ENCODE results near the gene MACROD2. TPM values are rescaled to one million over a fixed set of nuclear protein-coding genes. Genes with fewer than 3 reads are reported as not detected.

MACROD2 gene
- polyA plus RNA-seq, 1 donor from 2014 or later, result 23.2 TPM

GRCh38 chr20:15630360-15630759, 1635.0 kb downstream of the MACROD2 start:
- no peak for TF ChIP-seq TAF1 (IDR thresholded peaks at IDR 0.05; ENCODE audit: low read depth)
- TF ChIP-seq EP300 (conservative IDR thresholded peaks at IDR 0.05; ENCODE audit: poor library complexity, severe bottlenecking), result no peak
- TF ChIP-seq SMC3 (conservative IDR thresholded peaks at IDR 0.05; ENCODE audit: poor library complexity), result no peak
- no peak for TF ChIP-seq CTCF (IDR thresholded peaks at IDR 0.05; ENCODE audit: poor library complexity, severe bottlenecking)
- TF ChIP-seq MXI1 (conservative IDR thresholded peaks at IDR 0.05; ENCODE audit: poor library complexity, severe bottlenecking), result no peak
- no peaks in the 10 kb centered on the region for H3K9me3 ChIP-seq (ENCODE audit: low read length)
- no peaks in the 10 kb centered on the region for H4K20me1 ChIP-seq (ENCODE audit: insufficient read depth)
- no peak overlapping the region for H3K4me2 ChIP-seq (ENCODE audit: low read length)
- no peak overlapping the region for H3K4me3 ChIP-seq (ENCODE audit: low read length)
- no peaks in the 10 kb centered on the region for H3K79me2 ChIP-seq (replicated peaks; ENCODE audit: insufficient read depth, low read length)
- no peaks in the 10 kb centered on the region for H3K27me3 ChIP-seq (ENCODE audit: insufficient read depth, low read depth, low read length)
- no peak overlapping the region for H3K9ac ChIP-seq (ENCODE audit: low read length)
- H2AFZ ChIP-seq (ENCODE audit: low read depth, low read length), result no peak overlapping the region
- H3F3A ChIP-seq (ENCODE audit: insufficient read depth, low read length, poor library complexity, severe bottlenecking), result no peaks in the 10 kb centered on the region
- no peaks in the 10 kb centered on the region for H3K36me3 ChIP-seq (ENCODE audit: insufficient read depth, low read length)
- no peak overlapping the region for H3K27ac ChIP-seq (ENCODE audit: low read length)
- no peaks in the 10 kb centered on the region for H3K9me2 ChIP-seq (ENCODE audit: insufficient read depth, low read length)

- TF ChIP-seq EZH2 (IDR thresholded peaks at IDR 0.05; ENCODE audit: borderline replicate concordance, insufficient read depth, low read length, poor library complexity, severe bottlenecking) (no peak), SMC3 (conservative IDR thresholded peaks at IDR 0.05; ENCODE audit: poor library complexity) (no peak), POLR2AphosphoS5 (IDR thresholded peaks at IDR 0.05) (no peak), REST (IDR thresholded peaks at IDR 0.05; ENCODE audit: borderline replicate concordance) (no peak), RAD21 (conservative IDR thresholded peaks at IDR 0.05) (no peak), TAF1 (IDR thresholded peaks at IDR 0.05; ENCODE audit: low read depth) (no peak), CTCF (IDR thresholded peaks at IDR 0.05; ENCODE audit: poor library complexity, severe bottlenecking) (no peak), MXI1 (conservative IDR thresholded peaks at IDR 0.05; ENCODE audit: poor library complexity, severe bottlenecking) (no peak), EP300 (conservative IDR thresholded peaks at IDR 0.05; ENCODE audit: poor library complexity, severe bottlenecking) (no peak)
- Histone ChIP-seq H3K27ac (ENCODE audit: low read length) (no peak overlapping the region), H3K36me3 (ENCODE audit: insufficient read depth, low read length) (no peaks in the 10 kb centered on the region), H3K79me2 (replicated peaks; ENCODE audit: insufficient read depth, low read length) (no peaks in the 10 kb centered on the region), H3K4me3 (ENCODE audit: low read length) (no peak overlapping the region), H4K20me1 (ENCODE audit: insufficient read depth) (no peaks in the 10 kb centered on the region), H3F3A (ENCODE audit: insufficient read depth, low read length, poor library complexity, severe bottlenecking) (no peaks in the 10 kb centered on the region), H2AFZ (ENCODE audit: low read depth, low read length) (no peak overlapping the region), H3K4me2 (ENCODE audit: low read length) (no peak overlapping the region), H3K9ac (ENCODE audit: low read length) (no peak overlapping the region), H3K9me3 (ENCODE audit: low read length) (no peaks in the 10 kb centered on the region), H3K27me3 (ENCODE audit: insufficient read depth, low read depth, low read length) (no peaks in the 10 kb centered on the region), H3K9me2 (ENCODE audit: insufficient read depth, low read length) (no peaks in the 10 kb centered on the region)
Observed at GRCh38 chr20:15632680-15633079, 1637.4 kb downstream of the MACROD2 start.
